Activated CD8-positive, alpha-beta memory T cell treated with anti-CD3 and anti-CD28 coated beads, Interleukin-2, amount 50 U/mL, for 1 hour (primary cell): ENCODE measurements around the gene NR1D2.

Source experiments
- DNase-seq: peaks from one replicate; pipeline ENCODE4 v3.0.0-alpha.2; 2020; ENCODE audit errors: extremely low read depth

NR1D2 gene

DNA sequence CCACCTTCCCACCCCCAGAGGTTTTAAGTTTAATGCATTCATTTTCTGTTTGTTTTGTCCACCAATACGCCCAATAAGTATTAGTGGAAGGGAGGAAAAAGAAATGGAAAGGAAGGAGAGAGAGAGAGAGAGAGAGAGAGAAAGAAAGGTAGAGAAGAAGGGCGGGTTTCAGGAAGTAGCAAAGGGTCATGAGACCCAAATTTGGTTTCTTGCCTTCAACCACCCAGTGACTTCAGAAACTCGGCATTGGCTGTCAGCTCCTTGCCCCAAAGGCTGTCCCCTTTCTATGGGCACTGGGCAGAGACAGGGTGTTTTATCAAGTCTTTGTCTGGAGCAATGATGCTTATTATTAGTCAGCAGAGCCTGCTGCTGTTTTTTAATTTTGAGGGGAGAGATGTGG, 13.5 kb upstream of the NR1D2 start:
- no peak for DNase-seq

DNA sequence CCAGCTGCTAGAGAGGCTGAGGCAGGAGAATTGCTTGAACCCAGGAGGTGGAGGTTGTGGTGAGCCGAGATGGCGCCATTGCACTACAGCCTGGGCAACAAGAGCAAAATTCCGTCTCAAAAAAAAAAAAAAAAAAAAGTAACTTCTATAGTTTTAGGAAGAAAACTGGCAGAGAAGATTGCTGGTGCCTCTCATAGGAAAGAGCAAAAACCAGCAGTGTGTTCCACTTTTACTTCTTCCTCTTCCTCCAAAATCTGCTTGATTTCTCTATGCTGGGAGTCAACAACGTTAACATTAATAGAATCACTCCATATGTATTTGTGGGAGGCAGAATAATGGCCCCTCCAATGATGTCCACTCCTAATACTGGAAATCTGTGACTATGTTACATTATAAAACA, 12.5 kb upstream of the NR1D2 start:
- no peak for DNase-seq

DNA sequence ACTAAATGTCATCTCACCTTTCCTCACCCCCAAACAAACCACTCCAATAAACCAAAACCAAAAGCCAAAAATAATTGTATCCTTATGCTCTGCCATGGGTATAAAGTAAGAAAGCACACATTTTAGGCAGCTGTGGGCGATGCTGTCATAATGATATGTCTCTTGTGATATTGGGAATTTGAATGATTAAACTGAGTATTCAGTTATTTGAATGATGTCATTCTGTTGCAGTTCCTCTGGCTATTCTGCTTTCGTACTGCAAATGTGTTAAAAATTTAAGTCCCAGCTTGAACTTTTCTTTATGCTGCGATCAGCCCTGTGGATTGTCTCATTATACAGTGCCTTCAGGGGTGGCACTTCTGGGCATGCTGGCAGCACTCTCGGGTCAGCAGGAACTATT, 10.8 kb upstream of the NR1D2 start:
- no peak for DNase-seq

DNA sequence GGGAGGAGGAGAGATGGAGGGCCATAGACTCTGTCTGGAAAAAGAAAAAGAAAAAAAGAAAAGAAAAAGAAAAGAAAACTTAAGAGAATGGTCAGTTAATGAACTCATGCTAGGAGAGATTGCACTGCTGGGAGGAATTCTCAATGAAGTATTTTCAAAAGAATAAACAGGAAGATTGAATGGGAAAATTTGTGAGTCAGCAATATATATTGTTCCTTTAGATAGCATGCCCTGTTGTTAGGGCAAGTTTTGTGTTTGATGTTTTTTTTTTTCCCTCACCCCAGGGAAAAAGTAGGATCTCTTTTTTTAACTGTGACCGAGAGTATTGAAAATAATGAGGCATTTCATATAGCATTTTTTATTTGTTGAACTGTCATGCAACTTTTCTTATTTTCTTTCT, 7.8 kb upstream of the NR1D2 start:
- DNase-seq: no peak

DNA sequence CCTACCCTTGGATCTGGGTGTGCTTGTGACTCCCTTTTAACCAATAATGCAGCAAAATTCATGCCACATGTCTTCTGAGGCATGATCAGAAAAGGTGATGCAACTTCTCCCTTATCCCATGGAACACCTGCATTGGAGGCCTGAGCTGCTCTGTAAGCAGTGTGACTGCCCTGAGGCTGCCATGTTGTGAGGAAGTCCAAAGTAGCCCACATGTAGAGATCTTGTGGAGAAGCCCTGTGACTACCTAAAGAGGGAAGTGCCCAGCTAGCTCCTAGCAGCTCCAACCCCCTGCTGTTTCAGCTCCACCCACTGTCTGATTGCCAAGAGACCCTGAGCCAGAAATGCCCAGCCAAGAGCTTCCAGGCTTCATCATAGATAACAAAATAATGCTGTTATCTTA, 6.4 kb upstream of the NR1D2 start:
- no peak for DNase-seq

DNA sequence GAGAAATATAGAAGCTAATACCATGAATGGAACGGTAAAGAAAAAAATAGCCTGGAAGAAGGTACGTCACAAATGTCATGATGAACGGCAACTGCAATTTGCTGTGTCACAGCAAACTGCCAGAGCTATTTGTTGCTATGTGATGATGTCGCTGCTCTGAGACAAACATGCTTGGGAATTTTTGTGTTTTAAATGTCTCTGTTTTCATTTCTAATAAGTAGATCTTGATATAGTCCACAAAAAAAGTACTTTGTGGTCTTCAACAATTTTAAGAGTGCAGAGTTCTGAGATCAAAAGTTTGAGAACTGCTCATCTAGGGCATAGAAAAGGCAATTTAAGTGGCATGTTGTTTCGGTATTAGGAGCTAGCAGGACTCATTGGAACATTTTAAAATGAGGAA, 4.3 kb upstream of the NR1D2 start:
- no peak for DNase-seq

DNA sequence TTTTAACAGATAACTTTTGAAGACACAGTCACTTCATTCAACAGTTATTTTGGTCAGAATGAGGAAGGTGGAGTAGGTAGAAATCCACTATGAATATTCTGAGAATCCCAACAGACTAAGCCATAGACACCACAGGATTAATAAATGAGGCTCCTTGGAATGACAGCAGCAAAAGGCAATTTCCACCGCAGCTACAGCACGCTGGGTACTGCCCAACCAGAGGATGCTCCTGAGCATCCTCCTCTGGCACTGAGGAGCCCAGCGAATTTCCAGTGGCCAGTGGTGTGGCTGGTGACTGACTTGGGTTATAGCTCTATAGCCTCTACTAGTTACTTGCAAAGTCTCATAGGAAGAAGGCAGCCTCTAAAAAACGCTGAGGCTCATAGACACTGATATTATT, 3.6 kb upstream of the NR1D2 start:
- DNase-seq: no peak

DNA sequence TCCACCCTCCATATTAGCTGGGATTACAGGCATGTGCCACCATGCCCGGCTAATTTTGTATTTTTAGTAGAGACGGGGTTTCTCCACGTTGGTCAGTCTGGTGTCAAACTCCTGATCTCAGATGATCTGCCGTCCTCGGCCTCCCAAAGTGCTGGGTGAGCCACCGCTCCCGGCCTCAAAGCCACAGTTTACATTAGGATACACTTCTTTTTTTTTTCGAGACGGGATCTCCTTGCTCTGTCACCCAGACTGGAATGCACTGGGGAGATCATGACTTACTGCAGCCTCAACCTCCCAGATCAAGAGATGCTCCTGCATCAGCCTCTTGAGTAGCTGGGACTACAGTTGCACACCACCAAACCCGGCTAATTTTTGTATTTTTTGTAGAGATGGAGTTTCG, 2.5 kb upstream of the NR1D2 start:
- DNase-seq: no peak

DNA sequence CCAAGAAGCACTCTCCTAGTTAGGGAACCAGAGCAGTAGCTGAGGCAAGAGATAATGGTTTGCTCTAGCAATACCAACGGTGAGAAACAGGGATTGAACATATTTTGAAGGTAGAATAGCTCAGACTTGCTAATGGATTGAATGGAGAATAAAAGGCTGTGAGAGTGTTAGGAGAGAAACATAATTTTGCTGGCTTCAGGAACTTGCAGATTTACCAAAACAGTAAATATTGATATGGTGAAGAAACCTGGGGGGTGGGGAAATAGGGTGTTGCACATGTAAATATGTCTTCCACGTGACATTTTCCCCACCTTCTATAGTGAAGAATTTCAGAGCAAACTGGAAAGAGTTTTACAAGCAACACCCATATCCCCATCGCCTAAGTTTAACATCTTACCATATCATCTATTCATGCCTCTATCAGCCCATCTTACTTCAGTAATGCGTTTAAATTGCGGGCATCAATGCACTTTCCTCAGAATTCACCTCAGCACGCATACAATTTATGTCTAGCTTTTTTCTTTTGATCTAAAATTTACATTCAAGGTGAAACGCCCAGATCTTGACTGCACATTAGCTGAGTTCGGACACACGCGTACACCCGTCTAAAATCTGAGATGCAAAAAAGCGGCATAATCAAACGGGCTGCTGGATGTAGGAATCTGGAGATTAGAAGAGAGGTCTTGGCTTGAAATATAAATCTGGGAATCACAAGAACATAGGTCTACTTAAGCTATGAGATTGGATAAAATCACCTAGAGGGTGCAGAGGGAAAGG, 891 bp upstream of the NR1D2 start:
- DNase-seq: no peak

DNA sequence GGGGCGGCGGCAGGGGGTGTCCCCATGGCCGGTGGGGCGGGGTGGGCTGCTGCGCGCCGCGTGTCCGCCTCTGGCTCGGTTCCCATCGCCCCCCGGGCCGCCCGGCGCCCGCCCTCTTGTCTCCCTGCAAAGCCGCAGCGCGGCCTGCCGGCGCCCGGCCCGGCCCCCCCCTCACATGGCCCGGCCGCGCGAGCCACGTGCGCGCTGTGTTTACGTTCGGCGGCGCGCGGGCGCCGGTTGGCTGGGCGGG, 502 bp downstream of the NR1D2 start:
- no peak for DNase-seq

DNA sequence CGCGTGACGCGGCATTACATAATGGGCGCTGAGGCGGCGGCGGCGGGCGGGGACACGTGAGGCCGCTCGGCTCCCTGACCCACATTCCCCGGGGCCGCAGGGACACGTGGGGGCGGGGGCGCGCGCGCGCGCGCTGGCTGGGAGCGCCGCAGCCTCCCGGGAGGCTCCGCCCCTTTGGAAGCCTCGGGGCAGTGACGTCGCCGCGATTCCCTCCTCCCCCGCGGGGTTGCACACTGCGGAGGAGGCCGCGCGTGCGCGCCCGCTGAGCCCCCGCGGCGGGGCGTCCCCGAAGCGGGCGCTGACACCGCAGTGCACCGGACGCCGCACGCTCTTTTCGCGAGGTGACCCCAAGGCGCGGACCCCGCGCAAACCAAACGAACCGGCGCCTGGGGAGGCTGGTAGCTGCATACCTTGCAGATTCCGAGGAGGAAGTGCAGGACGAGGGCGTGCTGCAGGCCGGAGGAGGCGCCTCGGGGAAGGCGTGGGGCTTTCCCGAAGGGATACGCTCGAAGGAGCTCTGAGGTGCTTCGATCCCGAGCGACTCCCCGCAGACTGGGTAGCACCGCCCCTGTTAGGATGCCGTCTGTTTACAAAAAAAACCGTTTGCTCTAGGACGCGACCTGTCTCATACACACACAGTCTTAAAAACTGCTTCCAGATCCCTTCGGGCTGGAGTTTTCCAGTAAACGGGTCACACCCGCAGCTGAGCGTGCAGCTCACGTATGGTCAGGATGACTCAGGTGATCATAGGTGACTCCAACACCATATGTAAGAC, 1.0 kb downstream of the NR1D2 start:
- peak; percentile 83 for DNase-seq

DNA sequence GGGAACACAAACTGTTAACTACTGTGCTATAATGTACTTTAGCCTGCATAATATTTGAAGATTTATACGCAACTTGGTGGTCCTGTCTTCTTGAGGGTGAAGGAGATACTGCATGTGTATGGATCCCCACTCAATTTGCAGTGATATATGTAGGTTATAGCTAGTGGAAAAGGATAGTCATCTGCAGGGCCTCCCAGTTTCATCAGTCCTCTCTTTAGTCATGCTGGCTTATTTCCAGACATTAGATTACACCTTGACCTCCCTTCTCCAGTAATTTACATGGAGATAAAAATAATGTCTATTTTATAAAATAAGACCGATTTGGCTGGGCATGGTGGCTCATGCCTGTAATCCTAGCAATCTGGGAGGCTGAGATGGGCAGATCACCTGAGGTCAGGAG, 3.7 kb downstream of the NR1D2 start:
- DNase-seq: no peak

DNA sequence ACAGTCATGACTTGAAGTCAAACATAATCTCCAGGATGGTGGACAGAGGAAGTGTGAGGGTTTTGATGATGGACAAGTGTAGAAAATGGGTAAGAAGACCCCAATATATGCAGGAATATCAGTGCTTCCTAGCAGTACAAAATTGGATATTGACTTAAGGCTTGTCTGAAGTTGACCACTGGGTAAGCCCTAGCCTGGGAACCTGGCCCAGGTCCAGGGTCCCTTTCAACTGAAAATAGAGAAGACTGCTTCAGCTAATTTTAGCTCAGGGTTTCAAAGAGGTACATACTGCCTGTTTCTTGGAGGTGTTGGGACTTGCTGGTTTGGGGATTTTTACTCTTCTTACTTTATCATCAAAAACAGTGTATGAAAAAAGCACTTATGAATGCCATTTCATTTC, 4.7 kb downstream of the NR1D2 start:
- DNase-seq: no peak

DNA sequence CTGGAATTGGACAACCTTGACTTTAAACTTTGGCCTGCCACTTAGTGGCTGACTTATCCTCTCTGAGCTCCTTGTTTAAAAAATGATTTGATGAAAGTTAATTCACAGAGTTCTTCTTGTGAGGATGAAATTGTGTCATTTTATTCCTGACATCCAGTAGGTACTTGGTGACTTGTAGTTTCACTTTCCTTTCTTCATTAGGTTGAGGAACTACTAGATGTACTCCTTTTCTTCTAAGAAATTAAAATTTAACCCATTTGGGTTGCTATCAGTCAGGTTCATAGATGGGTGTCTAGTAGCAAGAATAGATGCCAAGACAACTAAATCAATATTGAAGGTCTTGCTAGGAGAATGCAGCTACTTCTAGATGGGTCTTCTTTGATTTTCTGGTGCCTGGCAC, 5.2 kb downstream of the NR1D2 start:
- no peak for DNase-seq

DNA sequence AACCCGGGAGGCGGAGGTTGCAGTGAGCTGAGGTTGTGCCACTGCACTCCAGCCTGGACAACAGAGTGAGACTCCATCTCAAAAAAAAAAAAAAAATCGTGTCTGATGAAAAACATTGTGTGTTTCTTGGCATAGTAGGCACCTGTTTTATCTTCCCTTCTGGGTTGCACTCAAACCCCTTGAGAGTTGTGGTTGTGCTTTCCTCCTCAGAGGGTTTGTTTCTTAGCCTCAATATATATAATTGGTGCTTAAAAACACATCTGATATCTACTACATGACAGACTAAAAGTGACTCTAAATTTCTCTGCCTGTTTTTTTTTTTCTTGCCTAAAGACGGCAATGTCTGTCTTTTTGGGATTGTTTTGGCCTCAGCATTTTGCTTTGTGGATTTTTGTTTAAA, 7.6 kb downstream of the NR1D2 start:
- no peak for DNase-seq

DNA sequence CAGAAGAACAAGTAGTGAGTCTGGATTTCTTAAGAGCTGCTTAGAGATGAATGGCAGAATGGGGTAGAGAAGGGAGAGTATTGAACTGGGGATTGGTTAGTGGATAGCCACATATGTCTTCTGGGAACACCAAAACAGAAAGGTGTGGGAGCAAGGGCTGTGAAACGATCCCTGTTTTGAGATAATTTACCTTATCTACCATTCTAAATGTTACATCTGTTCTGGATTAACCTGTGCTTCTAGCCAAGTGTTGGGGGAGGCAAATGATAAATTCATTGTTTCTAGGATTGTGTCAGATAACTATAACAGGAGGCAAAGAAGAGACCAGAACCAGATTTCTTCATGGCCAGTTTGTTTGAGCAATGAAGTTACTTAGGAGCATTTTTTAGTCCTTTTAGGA, 8.4 kb downstream of the NR1D2 start:
- no peak for DNase-seq

DNA sequence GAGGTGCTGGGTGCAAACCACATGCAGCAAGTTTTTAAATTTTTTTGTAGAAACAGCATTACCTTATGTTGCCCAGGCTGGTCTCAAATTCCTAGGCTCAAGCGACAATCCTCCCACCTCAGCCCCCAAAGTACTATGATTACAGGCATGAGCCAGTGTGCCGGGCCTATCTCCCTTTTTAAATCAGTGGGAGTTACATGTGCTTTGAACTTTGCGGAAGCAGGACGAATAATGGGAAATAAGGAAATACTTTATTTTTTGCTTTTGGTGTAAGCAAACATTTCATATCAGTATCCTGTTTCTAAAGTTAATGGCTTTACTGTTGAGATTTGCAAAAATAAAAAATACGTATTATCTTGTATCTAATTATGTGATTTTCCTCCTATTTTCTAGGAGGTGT, 9.1 kb downstream of the NR1D2 start:
- no peak for DNase-seq

DNA sequence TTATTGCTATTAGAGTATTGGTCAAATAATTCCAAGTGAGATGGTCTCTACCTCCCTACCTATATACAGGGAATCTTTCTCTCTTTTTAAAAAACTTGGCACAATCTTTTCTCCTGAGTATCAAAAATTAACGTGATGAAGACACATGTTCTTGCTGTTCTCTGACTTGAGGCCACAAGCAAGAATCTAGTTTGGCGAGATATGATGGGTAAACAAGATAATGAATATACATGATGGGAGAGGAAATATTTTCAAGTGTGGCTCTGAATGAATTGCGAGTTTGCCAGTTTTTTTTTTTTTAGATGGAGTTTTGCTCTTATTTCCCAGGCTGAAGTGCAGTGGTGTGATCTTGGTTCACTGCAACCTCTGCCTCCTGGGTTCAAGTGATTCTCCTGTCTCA, 11.6 kb downstream of the NR1D2 start:
- no peak for DNase-seq

DNA sequence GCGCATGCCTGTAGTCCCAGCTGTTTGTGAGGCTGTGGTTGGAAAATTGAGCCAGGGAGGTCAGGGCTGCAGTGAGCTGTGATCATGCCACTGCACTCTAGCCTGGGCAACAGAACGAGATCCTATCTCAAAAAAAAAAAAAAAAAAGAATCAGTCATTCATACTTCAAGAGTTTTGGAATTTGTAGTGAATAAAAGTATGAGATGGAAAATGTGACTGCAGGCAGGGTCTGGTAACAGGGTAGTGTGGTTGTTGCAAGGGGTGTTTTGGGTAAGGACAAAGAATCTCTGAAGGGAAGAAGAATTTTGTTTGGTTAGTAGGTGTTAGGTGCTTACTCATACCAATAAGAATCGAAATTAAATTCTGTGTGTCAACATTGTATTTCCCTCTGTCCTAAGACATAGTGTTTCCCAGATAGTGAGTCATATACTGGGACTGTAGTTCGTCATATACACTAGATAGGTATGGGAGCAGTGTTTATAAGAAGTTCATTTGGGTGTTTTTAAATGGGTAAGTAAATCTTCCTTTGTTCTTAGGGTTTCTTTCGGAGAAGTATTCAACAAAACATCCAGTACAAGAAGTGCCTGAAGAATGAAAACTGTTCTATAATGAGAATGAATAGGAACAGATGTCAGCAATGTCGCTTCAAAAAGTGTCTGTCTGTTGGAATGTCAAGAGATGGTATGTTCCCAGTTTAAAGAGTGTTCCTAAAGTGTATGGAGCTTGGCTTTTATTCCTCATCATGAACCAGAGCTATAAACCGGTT, 14.2 kb downstream of the NR1D2 start:
- no peak for DNase-seq

DNA sequence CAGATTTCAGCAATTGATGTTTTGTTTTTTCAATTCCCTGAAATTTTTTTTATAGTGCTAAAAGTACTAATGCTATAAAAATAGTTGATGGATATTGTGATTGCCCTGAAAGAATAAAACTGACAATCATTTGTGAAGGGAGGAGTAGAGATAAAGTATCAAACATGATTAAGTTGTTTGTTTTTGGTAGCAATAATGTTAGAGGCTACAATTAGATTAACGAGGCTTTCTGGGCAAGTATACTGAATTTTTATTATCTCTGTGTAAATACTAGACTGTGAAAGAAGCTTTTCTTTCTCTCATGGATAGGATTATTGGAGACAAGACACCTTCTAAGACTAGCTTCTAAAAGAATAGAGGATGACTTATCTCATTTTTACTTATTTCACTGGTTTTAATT, 15.6 kb downstream of the NR1D2 start:
- no peak for DNase-seq

DNA sequence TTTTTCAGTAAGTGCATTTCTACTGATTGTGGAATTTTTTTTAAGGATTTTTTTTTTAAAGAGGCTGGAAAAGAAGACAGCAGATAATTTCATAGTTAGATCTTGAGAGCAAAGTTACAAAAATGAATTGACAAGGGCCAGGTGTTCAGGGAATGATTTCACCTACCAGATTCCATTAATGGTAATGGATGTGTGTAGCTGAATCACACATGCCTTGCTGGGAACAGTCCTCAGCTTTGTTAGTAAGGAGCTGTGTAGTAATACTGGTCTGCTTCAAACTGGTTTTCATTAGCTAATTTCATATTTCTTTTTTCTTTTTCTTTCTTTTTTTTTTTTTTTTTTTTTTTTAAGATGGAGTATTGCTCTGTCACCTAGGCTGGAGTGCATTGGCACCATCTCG, 16.0 kb downstream of the NR1D2 start:
- DNase-seq: no peak

DNA sequence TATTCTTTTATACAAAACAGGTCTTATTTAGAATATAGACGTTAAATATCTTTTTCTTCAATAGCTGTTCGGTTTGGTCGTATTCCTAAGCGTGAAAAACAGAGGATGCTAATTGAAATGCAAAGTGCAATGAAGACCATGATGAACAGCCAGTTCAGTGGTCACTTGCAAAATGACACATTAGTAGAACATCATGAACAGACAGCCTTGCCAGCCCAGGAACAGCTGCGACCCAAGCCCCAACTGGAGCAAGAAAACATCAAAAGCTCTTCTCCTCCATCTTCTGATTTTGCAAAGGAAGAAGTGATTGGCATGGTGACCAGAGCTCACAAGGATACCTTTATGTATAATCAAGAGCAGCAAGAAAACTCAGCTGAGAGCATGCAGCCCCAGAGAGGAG, 16.8 kb downstream of the NR1D2 start:
- no peak for DNase-seq

DNA sequence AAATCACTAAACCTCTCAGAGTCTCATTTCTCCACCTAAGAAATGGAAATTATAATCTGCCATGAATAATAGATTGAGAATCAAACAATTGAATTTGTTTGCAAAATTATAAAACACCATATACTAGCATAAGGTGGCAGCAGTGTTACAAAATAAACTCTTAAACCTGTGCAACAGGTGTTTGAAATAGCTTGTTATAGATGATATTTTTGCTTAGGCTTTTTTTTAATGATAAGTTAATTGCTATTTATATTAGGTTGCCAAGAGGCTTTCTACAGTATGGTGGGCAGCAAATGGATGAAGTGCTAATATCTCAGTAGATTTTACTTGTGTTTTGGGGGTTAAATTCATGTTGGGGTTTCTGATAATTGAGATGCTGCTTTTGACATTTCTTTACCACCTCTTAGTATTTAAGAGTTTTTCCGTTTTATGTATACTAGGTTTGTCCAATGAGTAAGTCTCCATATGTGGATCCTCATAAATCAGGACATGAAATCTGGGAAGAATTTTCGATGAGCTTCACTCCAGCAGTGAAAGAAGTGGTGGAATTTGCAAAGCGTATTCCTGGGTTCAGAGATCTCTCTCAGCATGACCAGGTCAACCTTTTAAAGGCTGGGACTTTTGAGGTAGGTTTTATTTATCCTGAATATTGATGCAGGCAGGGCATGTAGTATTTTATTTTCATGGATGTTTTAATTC, 19.6 kb downstream of the NR1D2 start:
- no peak for DNase-seq
